SIG-M5 treated with dmso at 0.1 percent for 504 hours (cell line): ENCODE data around the gene FANCG.

Experiments used
- DNase-seq: peaks from one replicate; lab custom pipeline; 2025; ENCODE audit not compliant: unreplicated experiment; lab: John Stamatoyannopoulos, UW

The FANCG gene

GRCh38 chr9:35079426-35080341 lies at the start of gene FANCG:
FANCG (minus strand) TSS chr9:35079942; CDS start chr9:35079524, 418 bp downstream.
- DNase-seq: peak; percentile 86

- peak; percentile 92 for DNase-seq
Observed at GRCh38 chr9:35116898-35117551, 37.3 kb upstream of the FANCG start.

DNA sequence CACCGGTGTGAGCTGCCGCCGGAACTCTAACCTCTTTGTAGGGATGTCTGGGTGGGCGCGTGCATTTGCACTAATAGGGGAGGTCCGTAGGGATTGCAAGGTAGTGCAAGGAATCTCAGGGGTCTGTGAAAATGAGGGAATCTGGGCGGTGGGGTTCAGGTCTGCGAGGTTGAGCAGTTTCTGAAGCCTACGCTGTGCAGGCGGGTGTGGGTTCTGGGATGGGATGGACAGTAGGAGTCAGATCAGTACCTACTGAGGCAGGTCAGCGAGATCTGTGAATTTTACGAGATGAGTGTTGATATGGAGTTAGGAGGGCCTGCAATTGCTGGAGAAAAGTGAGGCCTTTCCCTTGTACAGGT lies 36.8 kb upstream of the FANCG start:
- no peak for DNase-seq

DNA sequence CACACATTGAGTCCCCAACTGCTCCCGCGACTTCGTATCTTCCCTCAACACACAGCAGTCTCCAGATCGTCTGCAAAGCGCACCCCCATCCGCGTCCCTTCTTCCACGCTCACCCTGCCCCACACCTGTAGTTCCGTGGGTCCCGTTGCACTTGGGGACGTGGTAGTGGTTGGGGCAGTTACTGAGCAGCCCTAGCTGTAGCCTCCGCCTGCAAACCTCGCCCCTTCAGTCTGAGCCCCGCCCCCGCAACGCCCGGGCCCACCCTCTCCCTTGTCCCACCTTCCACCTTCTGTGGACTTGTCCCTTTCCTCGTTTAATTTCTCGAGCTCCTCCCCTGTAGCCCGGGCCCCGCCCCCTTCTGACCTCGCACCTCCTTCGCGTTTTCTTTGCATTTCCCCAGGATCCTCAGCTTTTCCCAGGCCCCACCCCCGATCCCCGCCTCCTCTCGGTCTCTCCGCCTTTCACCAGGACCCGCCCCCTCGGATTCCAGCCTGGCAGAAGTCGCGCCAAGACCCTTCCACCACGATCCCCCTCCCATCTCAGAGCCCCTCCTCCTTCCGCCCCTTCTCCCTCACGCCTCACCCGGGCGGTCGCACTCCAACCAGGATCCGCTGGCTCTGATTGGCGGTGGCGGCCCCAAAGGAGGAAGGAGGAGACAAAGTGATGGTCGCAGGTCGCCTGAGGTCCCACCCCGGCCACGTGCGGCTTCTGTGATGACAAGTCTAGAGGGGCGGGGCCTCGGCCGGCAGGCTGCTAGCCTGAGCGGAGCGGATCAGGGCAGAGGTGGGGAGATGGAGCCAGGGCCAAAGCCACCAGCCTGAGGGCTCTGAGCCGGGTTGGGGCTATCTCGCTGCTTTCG lies 36.2 kb upstream of the FANCG start, which contains the start of gene ATOSB:
Gene ATOSB (minus strand): TSS at position 183 of the 859 bp plus-strand sequence. CDS start 7,588 bp downstream, outside the sequence.
- DNase-seq: peak; percentile 96

GRCh38 chr9:35114840-35115628 lies 35.3 kb upstream of the FANCG start:
- peak; percentile 75 for DNase-seq

DNA sequence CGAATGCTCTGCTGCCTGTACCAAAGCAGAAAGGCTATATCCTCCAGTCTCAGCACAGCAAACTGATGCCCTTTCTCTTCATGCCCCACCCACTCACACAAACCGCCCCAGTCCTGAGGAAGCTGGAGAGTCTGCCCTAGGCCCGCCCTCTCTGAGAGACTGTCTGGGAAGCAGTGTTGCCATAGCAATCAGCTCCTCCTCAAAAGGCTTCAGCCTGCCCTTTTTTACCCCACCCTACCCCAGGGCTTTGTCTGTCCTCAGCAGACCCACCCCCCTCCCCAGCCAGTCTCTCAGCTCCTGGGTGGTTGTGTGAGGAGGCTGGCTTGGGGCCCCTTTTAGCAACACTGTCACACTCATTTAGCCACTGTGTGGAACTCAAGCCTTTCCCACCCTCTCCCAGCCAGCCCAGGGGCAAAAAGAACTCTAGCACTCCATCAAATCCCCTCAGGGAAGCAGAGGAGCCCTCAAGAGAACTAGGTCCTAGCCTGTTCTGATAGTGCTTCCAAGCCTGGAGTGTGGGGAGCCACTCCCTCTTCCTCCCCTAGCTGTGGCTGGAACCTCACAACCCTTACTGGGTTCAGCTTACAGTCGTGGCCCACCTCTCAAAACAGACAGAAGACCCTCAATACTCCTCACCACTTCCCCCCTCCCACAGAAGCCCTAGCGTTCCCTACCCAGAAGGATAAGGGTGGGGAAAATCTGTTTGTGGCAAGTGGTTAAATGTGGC lies 34.5 kb upstream of the FANCG start:
- peak; percentile 93 for DNase-seq

- peak; percentile 3 for DNase-seq
Observed at GRCh38 chr9:35112257-35113020, 32.7 kb upstream of the FANCG start.

DNA sequence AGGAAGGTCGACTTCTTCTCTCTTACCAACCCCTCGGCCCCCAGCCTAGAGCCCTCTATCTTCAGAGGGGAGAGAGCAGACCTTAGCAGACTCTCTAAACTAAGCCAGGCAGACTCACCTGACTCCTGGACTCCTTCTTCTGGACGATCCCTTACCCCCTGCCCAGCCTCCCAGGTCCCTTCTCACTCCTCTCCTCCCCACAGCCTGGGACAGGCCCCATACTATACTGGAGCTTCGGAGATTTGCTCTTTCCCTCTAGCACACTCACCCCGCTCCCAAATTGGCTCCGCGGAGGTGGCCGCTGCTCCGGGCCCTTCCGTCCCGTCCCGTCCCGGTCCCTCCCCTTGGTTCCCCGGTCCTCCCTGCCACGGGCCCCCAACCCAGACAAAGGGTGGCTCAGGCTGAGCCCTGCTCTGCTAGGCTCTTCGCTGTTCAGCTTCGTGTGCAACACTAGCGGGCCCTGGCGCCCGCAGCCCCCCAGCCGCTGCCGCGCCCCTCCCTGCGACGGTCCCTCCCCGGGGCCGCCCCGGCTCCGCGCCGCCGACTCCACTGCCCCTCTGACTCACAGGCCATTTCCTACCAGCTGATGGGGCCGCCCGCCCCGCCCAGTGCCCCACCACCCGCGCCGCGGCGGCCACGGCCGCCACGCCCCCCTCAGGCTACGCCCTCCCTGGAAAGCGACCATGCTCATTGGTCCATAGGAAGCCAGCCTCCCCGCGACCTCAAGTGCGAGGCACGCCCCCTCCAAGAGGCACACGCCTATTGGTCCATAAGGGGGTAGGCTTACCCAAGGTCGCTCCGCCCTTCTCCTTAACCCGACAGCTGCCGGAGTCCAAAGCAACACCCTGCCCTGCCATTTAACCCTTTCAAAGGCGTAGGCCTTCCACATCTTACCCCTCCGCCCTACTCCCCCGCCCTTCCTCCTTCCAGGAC lies 31.5 kb upstream of the FANCG start:
- DNase-seq: peak; percentile 95

DNA sequence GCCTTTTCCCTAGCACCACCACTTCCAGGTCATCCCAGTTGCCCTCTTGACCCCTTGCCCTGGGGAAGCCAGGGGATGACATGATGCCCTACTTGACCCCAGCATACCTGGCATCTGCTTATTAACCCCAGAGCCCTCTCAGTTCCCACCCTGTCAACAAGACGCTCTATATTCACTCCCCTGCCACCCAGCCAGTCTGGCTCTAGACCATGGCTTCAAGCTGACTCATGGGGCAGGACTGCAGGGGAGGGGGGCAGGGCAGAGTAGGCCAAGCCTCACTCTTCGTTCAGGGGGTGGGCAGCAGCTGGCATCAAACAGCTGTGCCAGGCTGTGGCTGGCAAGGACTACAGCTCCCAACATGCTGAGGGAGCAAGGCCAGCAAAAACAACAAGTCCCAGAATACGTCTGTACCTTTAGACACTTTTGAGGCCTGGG lies 30.6 kb upstream of the FANCG start:
- no peak for DNase-seq

DNA sequence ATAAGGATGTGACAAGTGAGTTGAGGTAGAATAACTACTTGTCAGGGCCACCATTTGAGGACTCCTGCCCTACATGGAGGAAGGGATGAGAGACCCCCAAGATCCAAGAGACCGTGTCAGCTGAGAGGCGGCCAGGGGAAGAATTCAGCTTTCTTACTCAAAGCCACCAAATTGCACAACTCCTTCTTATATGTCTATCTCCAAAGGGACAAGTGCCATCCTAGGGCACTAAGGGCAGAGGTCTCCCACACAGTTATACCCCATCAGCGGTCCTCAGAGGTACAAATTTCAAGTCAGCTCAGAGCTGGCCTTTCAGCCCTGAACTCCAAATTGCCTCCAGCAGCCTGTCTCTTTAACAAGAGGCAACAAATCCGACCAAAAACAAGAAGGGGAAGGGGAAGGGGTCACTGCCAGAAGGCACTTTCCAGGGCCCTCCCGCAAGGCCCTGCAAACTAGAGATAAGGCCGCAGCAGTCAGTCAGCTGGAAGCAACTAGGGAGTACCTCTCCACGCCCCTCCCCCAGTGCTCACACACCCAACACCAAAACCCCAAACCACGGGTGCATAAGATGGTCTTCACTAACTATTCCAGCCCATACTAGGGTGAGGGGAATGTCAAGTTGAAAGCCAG lies 29.3 kb upstream of the FANCG start:
- DNase-seq: no peak

DNA sequence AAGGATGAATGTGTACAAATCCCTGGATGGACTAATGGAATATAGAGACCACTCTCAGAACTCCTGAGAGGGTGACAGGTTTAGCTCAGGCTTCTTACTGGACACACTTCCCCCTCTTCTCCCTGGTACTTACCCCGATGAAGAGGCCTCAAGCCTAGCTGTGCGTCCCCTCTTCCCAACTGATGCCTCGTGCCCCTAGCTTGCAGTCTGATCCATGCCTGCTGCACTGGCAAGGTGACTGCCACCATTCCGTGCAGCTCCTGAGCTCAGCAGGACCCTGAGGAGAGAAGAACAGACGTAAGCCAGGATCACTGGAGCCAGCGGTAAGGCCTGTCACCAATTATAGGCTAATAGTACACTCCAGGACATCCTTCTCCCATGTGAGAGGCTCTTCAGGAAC lies 28.7 kb upstream of the FANCG start:
- DNase-seq: no peak

DNA sequence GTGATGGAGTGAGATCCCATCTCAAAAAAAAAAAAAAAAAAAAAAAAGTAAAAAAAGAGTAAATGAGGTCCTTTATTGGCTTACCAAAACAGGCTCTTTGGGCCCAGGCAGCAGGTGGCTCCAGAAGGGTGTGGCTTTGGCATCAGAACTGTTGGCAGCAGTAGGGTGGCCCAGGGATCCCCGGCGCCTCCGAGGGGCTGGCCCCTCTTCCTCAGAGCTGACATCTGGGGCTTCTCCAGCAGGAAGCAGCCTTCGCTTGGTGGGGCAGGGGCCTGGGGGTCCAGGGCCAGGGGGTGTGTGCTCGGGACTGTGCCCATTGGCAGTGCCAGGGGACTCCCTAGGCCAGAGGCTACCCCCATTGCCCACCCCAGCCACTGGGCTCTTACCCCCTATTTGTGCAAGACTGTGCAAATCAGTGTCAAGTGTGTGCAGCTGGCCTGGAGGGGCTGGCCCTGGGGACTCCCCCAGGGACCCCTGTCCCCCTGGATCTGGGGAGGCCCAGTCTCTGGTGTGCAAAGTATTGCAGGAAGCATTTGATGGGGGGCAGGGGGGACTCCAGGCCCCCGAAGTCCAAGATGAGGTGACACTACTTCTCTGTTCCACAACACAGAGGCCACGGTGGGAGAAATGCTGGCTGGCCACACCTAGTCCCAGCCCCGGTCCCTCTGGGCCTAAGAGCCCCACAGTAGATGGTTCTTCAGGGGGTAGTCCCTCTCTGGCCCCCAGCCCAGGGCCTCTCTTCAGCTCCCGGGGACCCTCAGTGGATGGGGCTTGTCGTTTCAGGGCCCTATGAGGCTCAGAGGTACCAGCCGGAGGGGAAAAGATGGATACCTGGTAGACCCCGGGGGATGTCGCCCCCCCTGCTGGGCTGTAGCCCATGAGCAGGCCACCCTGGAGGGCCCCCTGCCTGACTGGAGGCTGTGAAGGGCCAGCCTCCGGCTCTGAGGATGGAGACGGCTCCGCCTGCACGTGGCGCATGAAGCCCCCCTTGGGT lies 27.9 kb upstream of the FANCG start:
- DNase-seq: no peak

- DNase-seq: no peak
Observed at GRCh38 chr9:35106343-35106730, 26.6 kb upstream of the FANCG start.

GRCh38 chr9:35105571-35106342 lies 26.0 kb upstream of the FANCG start:
- no peak for DNase-seq

DNA sequence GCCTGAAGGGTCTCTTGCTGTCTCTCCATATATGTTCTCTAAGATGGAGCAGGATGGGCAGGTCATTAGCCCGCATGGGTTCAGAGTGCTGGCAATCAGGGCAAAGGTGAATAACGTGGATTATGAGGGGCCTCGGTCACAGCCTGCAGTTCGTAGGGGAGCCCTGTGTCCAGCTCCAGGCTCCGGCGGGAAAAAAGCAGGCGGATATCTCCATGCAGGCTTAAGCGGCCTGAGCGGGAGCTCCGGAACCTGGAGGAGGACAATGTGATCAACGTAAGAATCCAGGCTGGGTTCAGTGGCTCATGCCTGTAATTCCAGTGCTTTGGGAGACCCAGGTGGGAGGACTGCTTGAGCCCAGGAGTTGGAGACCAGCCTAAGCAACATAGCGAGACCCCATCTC lies 25.4 kb upstream of the FANCG start:
- no peak for DNase-seq

DNA sequence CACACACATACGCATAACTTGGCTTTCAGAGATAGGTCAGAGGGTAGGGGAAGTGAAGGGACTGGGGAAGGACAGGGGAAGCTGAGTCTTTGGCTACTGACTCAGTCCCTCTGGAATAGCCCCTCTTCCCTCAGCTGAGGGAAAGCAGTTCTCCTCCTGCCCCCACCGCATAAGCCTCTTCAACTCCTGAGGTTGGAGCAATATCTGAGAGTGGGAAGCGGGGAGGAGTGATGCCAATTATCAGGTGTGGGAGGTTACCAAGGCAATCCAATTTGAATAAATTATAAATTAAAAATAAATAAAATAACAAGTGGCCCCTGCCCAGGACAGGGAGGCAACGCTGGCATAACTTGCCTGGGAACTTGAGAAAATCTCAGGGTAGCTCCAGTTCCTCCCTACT lies 24.8 kb upstream of the FANCG start:
- no peak for DNase-seq
